GM12878 (cell line): ENCODE measurements around the gene NID1. TPM values are rescaled to one million over a fixed set of nuclear protein-coding genes. Genes with fewer than 3 reads are reported as not detected.
A peak's percentile ranks its signal among the peaks of the same experiment; 100 is the strongest.

Experiments
- ATAC-seq: fragments of 200-7000 bp; cut with Tn5 transposase; 3 replicates; pipeline ENCODE4 v1.9.1; 2020; ENCODE audit warnings: mild to moderate bottlenecking, moderate library complexity
- BruUV-seq: library from RNA; stranded (reverse); fragments of 400-500 nt; replicated peaks from 2 replicates; lab custom pipeline; 2021; lab: Mats Ljungman, UMichigan
- CTCF ChIA-PET: fragments of 300-600 bp; sonication (Branson Sonifier 250); formaldehyde crosslinking; extraction: SDS; loops from one replicate; lab custom pipeline; 2021; ENCODE audit warnings: inconsistent platforms; lab: Yijun Ruan, JAX
- POLR2A ChIA-PET: fragments of 350-600 bp; formaldehyde crosslinking; extraction: SDS; loops from one replicate; lab custom pipeline; 2021; ENCODE audit warnings: inconsistent platforms; lab: Charles Lee
- RAD21 ChIA-PET: fragments of 300-600 bp; sonication (Branson Sonifier 250); formaldehyde crosslinking; loops from one replicate; lab custom pipeline; 2023; ENCODE audit warnings: antibody characterized with exemption; ENCODE audit not compliant: unreplicated experiment; lab: Charles Lee
- SMC1A ChIA-PET: fragments of 300-600 bp; sonication (Branson Sonifier 250); formaldehyde crosslinking; loops from one replicate; lab custom pipeline; 2023; ENCODE audit not compliant: unreplicated experiment, uncharacterized antibody; lab: Charles Lee
- DNase-seq: peaks from one replicate; pipeline ENCODE4 v3.0.0-alpha.2; 2011; ENCODE audit warnings: low read depth, low spot score
- FAIRE-seq: peaks from 3 replicates; lab custom pipeline; 2011; peaks lifted over from hg19 to GRCh38; lab: Jason Lieb, UNC
- H2AFZ ChIP-seq: 2 replicates; pipeline ENCODE4 v1.6.0; 2011; ENCODE audit warnings: low read depth, low read length, control low read depth; ENCODE audit not compliant: control insufficient read depth
- H3K27ac ChIP-seq: 2 replicates; pipeline ENCODE4 v1.5.1; 2011; ENCODE audit warnings: control low read depth; ENCODE audit not compliant: control insufficient read depth, insufficient read depth
- H3K27me3 ChIP-seq, 2 experiments: replicated peaks in 1 of 2; 2 replicates each; pipeline versions ENCODE4 v1.6.0 to v1.6.1; 2011; ENCODE audit warnings: low read length in 1 of 2; ENCODE audit not compliant: control insufficient read depth in 2 of 2, insufficient read depth in 2 of 2
- H3K36me3 ChIP-seq, 2 experiments: 2 replicates each; pipeline ENCODE4 v1.5.1; 2011; ENCODE audit warnings: low read length in 1 of 2; ENCODE audit not compliant: control insufficient read depth in 2 of 2, insufficient read depth in 2 of 2
- H3K4me1 ChIP-seq: 2 replicates; pipeline ENCODE4 v1.6.1; 2011; ENCODE audit warnings: mild to moderate bottlenecking, low read length, moderate library complexity, mixed read lengths; ENCODE audit not compliant: control insufficient read depth, insufficient read depth
- H3K4me2 ChIP-seq: 2 replicates; pipeline ENCODE4 v1.6.0; 2011; ENCODE audit warnings: control low read depth; ENCODE audit not compliant: control insufficient read depth, insufficient read depth
- H3K4me3 ChIP-seq: fragments of 200-600 bp; sonication (generic); 2 replicates; pipeline ENCODE4 v1.5.1; 2016
- H3K79me2 ChIP-seq: 2 replicates; pipeline ENCODE4 v1.6.0; 2011; ENCODE audit warnings: low read length; ENCODE audit not compliant: control insufficient read depth, insufficient read depth
- H3K9ac ChIP-seq: 2 replicates; pipeline ENCODE4 v1.8.0; 2011; ENCODE audit warnings: low read length, control low read depth, mixed read lengths; ENCODE audit not compliant: control insufficient read depth, insufficient read depth
- H3K9me3 ChIP-seq: replicated peaks from 3 replicates; pipeline ENCODE4 v1.5.1; 2011; ENCODE audit warnings: mild to moderate bottlenecking, low read length; ENCODE audit not compliant: control insufficient read depth, insufficient read depth
- H4K20me1 ChIP-seq: 2 replicates; pipeline ENCODE4 v1.6.0; 2011; ENCODE audit not compliant: control insufficient read depth, insufficient read depth
- E2F4 ChIP-seq: IDR thresholded peaks from 2 replicates; pipeline ENCODE4 v1.6.1; 2012; ENCODE audit warnings: low read depth, low read length, improper control_type of control experiment
- IRF3 ChIP-seq: fragments of 450-650 bp; IDR thresholded peaks from 2 replicates; pipeline ENCODE4 v1.6.1; 2014; ENCODE audit warnings: mild to moderate bottlenecking
- KAT2A ChIP-seq: conservative IDR thresholded peaks from 2 replicates; pipeline ENCODE4 v1.6.1; 2011; ENCODE audit warnings: low read depth, low read length; ENCODE audit not compliant: control insufficient read depth
- NFYA ChIP-seq: IDR thresholded peaks from 2 replicates; pipeline ENCODE4 v1.6.1; 2011; ENCODE audit warnings: low read depth, mild to moderate bottlenecking, low read length, improper control_type of control experiment, borderline replicate concordance
- RAD51 ChIP-seq: fragments of 450-650 bp; IDR thresholded peaks from 2 replicates; pipeline ENCODE4 v1.6.1; 2016; ENCODE audit warnings: moderate library complexity, mild to moderate bottlenecking, inconsistent platforms
- RBBP5 ChIP-seq: fragments of 200-600 bp; sonication (generic); conservative IDR thresholded peaks from 2 replicates; pipeline ENCODE4 v1.6.1; 2016
- SRF ChIP-seq, 2 experiments: IDR thresholded peaks; 2 replicates each; pipeline ENCODE4 v1.6.1; 2011; ENCODE audit warnings: low read depth in 2 of 2, low read length in 2 of 2, mild to moderate bottlenecking in 1 of 2, moderate library complexity in 1 of 2
- USF1 ChIP-seq: IDR thresholded peaks from 2 replicates; pipeline ENCODE4 v1.6.1; 2011; ENCODE audit warnings: borderline replicate concordance, low read depth, mild to moderate bottlenecking, moderate library complexity, mixed read lengths, low read length; ENCODE audit not compliant: insufficient read depth; ENCODE audit errors: extremely low read length
- WGBS: methylation state at CpG from one replicate; pipeline ENCODE4 v1.1.6; 2016; ENCODE audit warnings: low lambda C conversion rate; ENCODE audit not compliant: insufficient replicate concordance, insufficient coverage; ENCODE audit errors: missing lambda C conversion rate; 5-methylcytosine and 5-hydroxymethylcytosine counted together
- in situ Hi-C: fragments of 300-500 bp; cut with MboI; formaldehyde crosslinking; loops from 9 replicates; pipeline ENCODE4 v1.14.3; 2018; ENCODE audit warnings: mixed read lengths
- intact Hi-C: fragments of 100-400 bp; cut with micrococcal nuclease; formaldehyde crosslinking; loops from one replicate; pipeline ENCODE4 v1.14.2; 2022; ENCODE audit not compliant: unreplicated experiment
- polyA plus RNA-seq, 11 experiments: library from polyadenylated mRNA; depleted of rRNA in 4 of 11; unstranded in 6 of 11; stranded (reverse) in 5 of 11; fragments of >200 nt; fragmentation: Nextera tagmentation in 4 of 11; fragmentation: Illumina TruSeq in 1 of 11; extraction: Ambion mirVana in 4 of 11; extraction: Trizol in 1 of 11; gene quantifications; 1 replicate in 1 of 11; 2 replicates in 10 of 11; pipeline versions ENCODE4 v1.2.1 to v1.2.3, GENCODE V29; 2011 to 2016; ENCODE audit warnings: inconsistent platforms in 2 of 11, missing spikeins in 2 of 11, low read depth in 1 of 11
- total RNA-seq, 4 experiments: library from RNA; depleted of rRNA in 3 of 4; stranded (reverse); fragments of >200 nt in 3 of 4; fragmentation: Illumina TruSeq in 1 of 4; extraction: Trizol in 1 of 4; gene quantifications; 2 replicates each; pipeline versions ENCODE4 v1.2.1 to v1.2.3, GENCODE V29; 2013 to 2021

Gene NID1
- total and polyA plus RNA-seq, 10 of the 15 experiments (the other 5 are each of a cell fraction or from before 2014, with no cell fraction given), result 4.2 to 25.7 (median 11.3) TPM

GRCh38 chr1:236013330-236013729 lies 51.6 kb downstream of the NID1 start:
- no peaks in the 10 kb centered on the region for H4K20me1 ChIP-seq
- ChIA-PET RAD21 (no interaction called here), CTCF (interaction anchor here (1.4 kb wide), 1 partner anchor 41 kb away, joined by 3 read pairs; no protein-coding TSS in a partner anchor), POLR2A (no interaction called here), SMC1A (interaction anchor here (0.9 kb wide), 1 partner anchor 30 kb away, joined by 3 read pairs; no protein-coding TSS in a partner anchor)
- H3K4me3 ChIP-seq, result no peak overlapping the region
- no peak overlapping the region for H3K4me2 ChIP-seq
- no peak overlapping the region for H3K27ac ChIP-seq
- DNase-seq (no peak), ATAC-seq (peak; percentile 18; the same call in 2 of the 3 replicates), FAIRE-seq (peak; percentile 7)
- no TSS peak for BruUV-seq
- H3K4me1 ChIP-seq, result no peaks in the 10 kb centered on the region
- no peak overlapping the region for H2AFZ ChIP-seq
- H3K36me3 ChIP-seq, result no peaks in the 10 kb centered on the region; a peak in 2 of 4 replicates
- in situ Hi-C loops (no loop called here), intact Hi-C loops (no loop called here)
- no peaks in the 10 kb centered on the region for H3K79me2 ChIP-seq
- TF ChIP-seq RAD51 (no peak), SRF (IDR thresholded peaks at IDR 0.05; ENCODE audit: low read depth in 2 of 2, low read length in 2 of 2) (no peak), KAT2A (no peak), E2F4 (no peak), USF1 (no peak), IRF3 (no peak), RBBP5 (no peak), NFYA (no peak)
- no peaks in the 10 kb centered on the region for H3K9me3 ChIP-seq
- H3K27me3 ChIP-seq, result no peaks in the 10 kb centered on the region
- H3K9ac ChIP-seq, result no peak overlapping the region
- WGBS, result 93% methylated on average over 4 of the region's 4 CpGs
